ENCODE measurements around the gene S100A1.
A peak's percentile ranks its signal among the peaks of the same experiment; 100 is the strongest.

S100A1 gene

GRCh38 chr1:153616917-153617311, 11.3 kb upstream of the S100A1 start:
- Histone ChIP-seq H3K27ac (ENCODE audit: low read length) (no peak overlapping the region), H3K4me1 (ENCODE audit: control insufficient read depth, insufficient read depth, low read length) (peaks cover 8% of the 10 kb centered on the region), H3K4me3 (ENCODE audit: low read length) (no peak overlapping the region), H3K27me3 (ENCODE audit: control insufficient read depth, insufficient read depth, low read length) (no peaks in the 10 kb centered on the region), H3K9me3 (ENCODE audit: control insufficient read depth, insufficient read depth, low read length) (no peaks in the 10 kb centered on the region), H3K36me3 (ENCODE audit: control insufficient read depth, insufficient read depth, low read length) (0 out of 2 replicates have a peak, but pooled peaks cover 2% of the 10 kb centered on the region)
- no CpG with 5 or more reads among the region's 5 CpGs for WGBS (ENCODE audit: insufficient coverage, insufficient read length)
- DNase-seq (ENCODE audit: low read depth, low spot score) = no peak

- H3K36me3 ChIP-seq (ENCODE audit: control insufficient read depth, insufficient read depth, low read length) = 0 out of 2 replicates have a peak, but pooled peaks cover 2% of the 10 kb centered on the region
- no CpG with 5 or more reads among the region's 6 CpGs for WGBS (ENCODE audit: insufficient coverage, insufficient read length)
- no peak overlapping the region for H3K27ac ChIP-seq (ENCODE audit: low read length)
- H3K4me3 ChIP-seq (ENCODE audit: low read length) = no peak overlapping the region
- peak; percentile 57 for DNase-seq (ENCODE audit: low read depth, low spot score)
- no peaks in the 10 kb centered on the region for H3K27me3 ChIP-seq (ENCODE audit: control insufficient read depth, insufficient read depth, low read length)
- no peaks in the 10 kb centered on the region for H3K9me3 ChIP-seq (ENCODE audit: control insufficient read depth, insufficient read depth, low read length)
- peaks cover 4% of the 10 kb centered on the region for H3K4me1 ChIP-seq (ENCODE audit: control insufficient read depth, insufficient read depth, low read length)
Observed at GRCh38 chr1:153617663-153618062, 10.6 kb upstream of the S100A1 start.

GRCh38 chr1:153619171-153619570, 9.1 kb upstream of the S100A1 start:
- Histone ChIP-seq H3K4me1 (ENCODE audit: control insufficient read depth, insufficient read depth, low read length) (peaks cover 3% of the 10 kb centered on the region), H3K4me3 (ENCODE audit: low read length) (no peak overlapping the region), H3K27ac (ENCODE audit: low read length) (no peak overlapping the region), H3K9me3 (ENCODE audit: control insufficient read depth, insufficient read depth, low read length) (no peaks in the 10 kb centered on the region), H3K36me3 (ENCODE audit: control insufficient read depth, insufficient read depth, low read length) (0 out of 2 replicates have a peak, but pooled peaks cover 2% of the 10 kb centered on the region), H3K27me3 (ENCODE audit: control insufficient read depth, insufficient read depth, low read length) (no peaks in the 10 kb centered on the region)
- no peak for DNase-seq (ENCODE audit: low read depth, low spot score)
- WGBS (ENCODE audit: insufficient coverage, insufficient read length) = no CpG with 5 or more reads among the region's 6 CpGs

- no peaks in the 10 kb centered on the region for H3K27me3 ChIP-seq (ENCODE audit: control insufficient read depth, insufficient read depth, low read length)
- peaks cover 5% of the 10 kb centered on the region; the same call in 1 of the 2 replicates for H3K36me3 ChIP-seq (ENCODE audit: control insufficient read depth, insufficient read depth, low read length)
- H3K27ac ChIP-seq (ENCODE audit: low read length) = no peak overlapping the region
- H3K4me1 ChIP-seq (ENCODE audit: control insufficient read depth, insufficient read depth, low read length) = peaks cover 6% of the 10 kb centered on the region
- H3K4me3 ChIP-seq (ENCODE audit: low read length) = no peak overlapping the region
- no peak for DNase-seq (ENCODE audit: low read depth, low spot score)
- WGBS (ENCODE audit: insufficient coverage, insufficient read length) = no CpG with 5 or more reads among the region's 7 CpGs
- H3K9me3 ChIP-seq (ENCODE audit: control insufficient read depth, insufficient read depth, low read length) = no peaks in the 10 kb centered on the region
Observed at GRCh38 chr1:153623101-153623500, 5.1 kb upstream of the S100A1 start.

- WGBS (ENCODE audit: insufficient coverage, insufficient read length) = no CpG with 5 or more reads among the region's 10 CpGs
- DNase-seq (ENCODE audit: low read depth, low spot score) = no peak
Observed at GRCh38 chr1:153624965-153625611, 3.1 kb upstream of the S100A1 start.

GRCh38 chr1:153626477-153626903, 1.7 kb upstream of the S100A1 start:
- no peak for DNase-seq (ENCODE audit: low read depth, low spot score)
- H3K9me3 ChIP-seq (ENCODE audit: control insufficient read depth, insufficient read depth, low read length) = no peaks in the 10 kb centered on the region
- H3K27me3 ChIP-seq (ENCODE audit: control insufficient read depth, insufficient read depth, low read length) = no peaks in the 10 kb centered on the region
- peaks cover 6% of the 10 kb centered on the region for H3K4me1 ChIP-seq (ENCODE audit: control insufficient read depth, insufficient read depth, low read length)
- no peak overlapping the region for H3K27ac ChIP-seq (ENCODE audit: low read length)
- no peak overlapping the region; the same call in 1 of the 2 replicates for H3K4me3 ChIP-seq (ENCODE audit: low read length)
- no CpG with 5 or more reads among the region's 3 CpGs for WGBS (ENCODE audit: insufficient coverage, insufficient read length)
- H3K36me3 ChIP-seq (ENCODE audit: control insufficient read depth, insufficient read depth, low read length) = peaks cover 2% of the 10 kb centered on the region; the same call in 1 of the 2 replicates

More at GRCh38 chr1:153624965-153625611, 3.1 kb upstream of the S100A1 start:
- H3K4me3 ChIP-seq (ENCODE audit: low read length) = no peak overlapping the region
- H3K27me3 ChIP-seq (ENCODE audit: control insufficient read depth, insufficient read depth, low read length) = no peaks in the 10 kb centered on the region
- no peak overlapping the region for H3K27ac ChIP-seq (ENCODE audit: low read length)
- peaks cover 2% of the 10 kb centered on the region; the same call in 1 of the 2 replicates for H3K36me3 ChIP-seq (ENCODE audit: control insufficient read depth, insufficient read depth, low read length)
- H3K4me1 ChIP-seq (ENCODE audit: control insufficient read depth, insufficient read depth, low read length) = peaks cover 6% of the 10 kb centered on the region
- H3K9me3 ChIP-seq (ENCODE audit: control insufficient read depth, insufficient read depth, low read length) = no peaks in the 10 kb centered on the region

GRCh38 chr1:153626904-153627714, 1.1 kb upstream of the S100A1 start, which contains the start of gene S100A13:
TSS of gene S100A13 (minus strand) at chr1:153627505. CDS start at chr1:153626472, 1,033 bp downstream.
- Histone ChIP-seq H3K36me3 (ENCODE audit: control insufficient read depth, insufficient read depth, low read length) (peaks cover 2% of the 10 kb centered on the region; the same call in 1 of the 2 replicates), H3K4me1 (ENCODE audit: control insufficient read depth, insufficient read depth, low read length) (peaks cover 6% of the 10 kb centered on the region), H3K9me3 (ENCODE audit: control insufficient read depth, insufficient read depth, low read length) (no peaks in the 10 kb centered on the region), H3K27ac (ENCODE audit: low read length) (no peak within 1 kb of the TSS), H3K27me3 (ENCODE audit: control insufficient read depth, insufficient read depth, low read length) (no peaks in the 10 kb centered on the region), H3K4me3 (ENCODE audit: low read length) (peak within 1 kb of the TSS; percentile 34)
- DNase-seq (ENCODE audit: low read depth, low spot score) = peak; percentile 95
- WGBS (ENCODE audit: insufficient coverage, insufficient read length) = no CpG with 5 or more reads among the region's 28 CpGs

- Histone ChIP-seq H3K27me3 (ENCODE audit: control insufficient read depth, insufficient read depth, low read length) (no peaks in the 10 kb centered on the region), H3K9me3 (ENCODE audit: control insufficient read depth, insufficient read depth, low read length) (no peaks in the 10 kb centered on the region), H3K4me3 (ENCODE audit: low read length) (no peak overlapping the region), H3K27ac (ENCODE audit: low read length) (no peak overlapping the region), H3K36me3 (ENCODE audit: control insufficient read depth, insufficient read depth, low read length) (peaks cover 2% of the 10 kb centered on the region; the same call in 1 of the 2 replicates), H3K4me1 (ENCODE audit: control insufficient read depth, insufficient read depth, low read length) (peaks cover 5% of the 10 kb centered on the region)
- DNase-seq (ENCODE audit: low read depth, low spot score) = no peak
- WGBS (ENCODE audit: insufficient coverage, insufficient read length) = no CpG with 5 or more reads among the region's 6 CpGs
Observed at GRCh38 chr1:153628638-153629342, 556 bp downstream of the S100A1 start.

GRCh38 chr1:153629343-153629665, 1.1 kb downstream of the S100A1 start:
- peaks cover 4% of the 10 kb centered on the region for H3K4me1 ChIP-seq (ENCODE audit: control insufficient read depth, insufficient read depth, low read length)
- H3K27ac ChIP-seq (ENCODE audit: low read length) = no peak overlapping the region
- no peaks in the 10 kb centered on the region for H3K27me3 ChIP-seq (ENCODE audit: control insufficient read depth, insufficient read depth, low read length)
- H3K36me3 ChIP-seq (ENCODE audit: control insufficient read depth, insufficient read depth, low read length) = peaks cover 2% of the 10 kb centered on the region; the same call in 1 of the 2 replicates
- no peaks in the 10 kb centered on the region for H3K9me3 ChIP-seq (ENCODE audit: control insufficient read depth, insufficient read depth, low read length)
- no peak for DNase-seq (ENCODE audit: low read depth, low spot score)
- H3K4me3 ChIP-seq (ENCODE audit: low read length) = no peak overlapping the region
- WGBS (ENCODE audit: insufficient coverage, insufficient read length) = no CpG with 5 or more reads among the region's 5 CpGs

GRCh38 chr1:153629971-153630370, 1.7 kb downstream of the S100A1 start:
- Histone ChIP-seq H3K4me1 (ENCODE audit: control insufficient read depth, insufficient read depth, low read length) (peaks cover 4% of the 10 kb centered on the region), H3K27ac (ENCODE audit: low read length) (no peak overlapping the region), H3K36me3 (ENCODE audit: control insufficient read depth, insufficient read depth, low read length) (peaks cover 2% of the 10 kb centered on the region; the same call in 1 of the 2 replicates), H3K9me3 (ENCODE audit: control insufficient read depth, insufficient read depth, low read length) (no peaks in the 10 kb centered on the region), H3K4me3 (ENCODE audit: low read length) (no peak overlapping the region), H3K27me3 (ENCODE audit: control insufficient read depth, insufficient read depth, low read length) (no peaks in the 10 kb centered on the region)
- no peak for DNase-seq (ENCODE audit: low read depth, low spot score)
- no CpG with 5 or more reads among the region's 1 CpG for WGBS (ENCODE audit: insufficient coverage, insufficient read length)
